HCT116 (cell line): ENCODE measurements around the gene DAGLB. TPM values are rescaled to one million over a fixed set of nuclear protein-coding genes. Genes with fewer than 3 reads are reported as not detected.

Source experiments
- ATAC-seq: fragments of 200-7000 bp; cut with Tn5 transposase; 2 replicates; pipeline ENCODE4 v1.9.1; 2020; ENCODE audit warnings: mild to moderate bottlenecking, moderate library complexity
- BruUV-seq: library from RNA; stranded (reverse); fragments of 400-500 nt; replicated peaks from 2 replicates; lab custom pipeline; 2021; lab: Mats Ljungman, UMichigan
- CTCF ChIA-PET: fragments of 300-600 bp; sonication (Branson Sonifier 250); formaldehyde crosslinking; loops from one replicate; lab custom pipeline; 2021; ENCODE audit warnings: antibody characterized with exemption; lab: Charles Lee
- POLR2A ChIA-PET: fragments of 300-600, 350-600 bp; sonication (Branson Sonifier 250); formaldehyde crosslinking; loops from one replicate; lab custom pipeline; 2021; ENCODE audit warnings: antibody characterized with exemption; lab: Charles Lee
- RAD21 ChIA-PET, 2 experiments: fragments of 300-600 bp; sonication (Branson Sonifier 250); formaldehyde crosslinking; loops; one replicate each; lab custom pipeline; 2023; ENCODE audit warnings: low total read pairs in 2 of 2; ENCODE audit not compliant: uncharacterized antibody in 2 of 2, unreplicated experiment in 2 of 2, low non-redundant PET in 1 of 2; lab: Charles Lee
- DNase-seq: peaks from one replicate; pipeline ENCODE4 v3.0.0-alpha.2; 2010; ENCODE audit warnings: low read depth, low spot score
- H2AFZ ChIP-seq: fragments of 200-600 bp; shearing (Covaris generic), sonication (generic); 2 replicates; pipeline ENCODE4 v1.6.1; 2017; ENCODE audit warnings: low read depth, mixed run types, mixed read lengths, antibody characterized with exemption, low read length; ENCODE audit not compliant: poor library complexity, severe bottlenecking
- H3K27ac ChIP-seq: 2 replicates; pipeline ENCODE4 v1.5.1; 2012; ENCODE audit warnings: low read depth, low read length
- H3K27me3 ChIP-seq: fragments of 200-600 bp; sonication (generic); 2 replicates; pipeline ENCODE4 v1.6.1; 2016; ENCODE audit warnings: mixed run types, low read length, mixed read lengths; ENCODE audit not compliant: insufficient read depth
- H3K36me3 ChIP-seq, 2 experiments: fragments of 200-500 bp in 1 of 2; fragments of 200-600 bp in 1 of 2; sonication (Bioruptor generic) in 1 of 2; sonication (generic) in 1 of 2; 2 replicates each; pipeline versions ENCODE4 v1.5.1 to v1.6.1; 2014 to 2016; ENCODE audit warnings: low read length in 2 of 2, inconsistent platforms in 1 of 2, mixed read lengths in 1 of 2, mixed run types in 1 of 2; ENCODE audit not compliant: insufficient read depth in 2 of 2, control insufficient read depth in 1 of 2
- H3K4me1 ChIP-seq, 2 experiments: fragments of 200-600 bp in 1 of 2; sonication (generic) in 1 of 2; 2 replicates each; pipeline versions ENCODE4 v1.5.1 to v1.6.1; 2012 to 2017; ENCODE audit warnings: low read length in 2 of 2, inconsistent platforms in 1 of 2, mild to moderate bottlenecking in 1 of 2, mixed read lengths in 1 of 2, mixed run types in 1 of 2, moderate library complexity in 1 of 2; ENCODE audit not compliant: insufficient read depth in 2 of 2, control insufficient read depth in 1 of 2
- H3K4me2 ChIP-seq: fragments of 200-600 bp; sonication (generic); 2 replicates; pipeline ENCODE4 v1.6.1; 2017; ENCODE audit warnings: mixed run types, low read length, mixed read lengths
- H3K4me3 ChIP-seq, 2 experiments: fragments of 200-600 bp in 1 of 2; sonication (generic) in 1 of 2; replicated peaks in 1 of 2; 2 replicates each; pipeline ENCODE4 v1.5.1; 2011 to 2016; ENCODE audit warnings: low read length in 2 of 2, control low read depth in 1 of 2, low read depth in 1 of 2, mild to moderate bottlenecking in 1 of 2, mixed read lengths in 1 of 2, mixed run types in 1 of 2
- H3K79me2 ChIP-seq: fragments of 200-600 bp; sonication (generic); 2 replicates; pipeline ENCODE4 v1.6.1; 2017; ENCODE audit warnings: mild to moderate bottlenecking, mixed run types, low read length, moderate library complexity, mixed read lengths; ENCODE audit not compliant: insufficient read depth
- H3K9ac ChIP-seq: fragments of 200-600 bp; sonication (generic); 2 replicates; pipeline ENCODE4 v1.6.1; 2016; ENCODE audit warnings: low read length, mixed read lengths
- H3K9me2 ChIP-seq: fragments of 200-600 bp; sonication (generic), shearing (Covaris generic); 2 replicates; pipeline ENCODE4 v1.6.1; 2017; ENCODE audit warnings: mixed run types, mild to moderate bottlenecking, moderate library complexity; ENCODE audit not compliant: insufficient read depth
- H3K9me3 ChIP-seq, 2 experiments: fragments of 200-500 bp in 1 of 2; fragments of 200-600 bp in 1 of 2; sonication (Bioruptor generic) in 1 of 2; sonication (generic) in 1 of 2; 2 replicates each; pipeline ENCODE4 v1.6.1; 2014 to 2017; ENCODE audit warnings: low read length in 2 of 2, mixed read lengths in 2 of 2, inconsistent platforms in 1 of 2, low read depth in 1 of 2, mild to moderate bottlenecking in 1 of 2, mixed run types in 1 of 2, moderate library complexity in 1 of 2; ENCODE audit not compliant: control insufficient read depth in 1 of 2, insufficient read depth in 1 of 2
- H4K20me1 ChIP-seq: fragments of 200-600 bp; sonication (generic), shearing (Covaris generic); 2 replicates; pipeline ENCODE4 v1.6.1; 2017; ENCODE audit warnings: mixed run types, mild to moderate bottlenecking, moderate library complexity; ENCODE audit not compliant: insufficient read depth
- CEBPB ChIP-seq: IDR thresholded peaks from 2 replicates; pipeline ENCODE4 v1.6.1; 2012; ENCODE audit warnings: low read depth
- EGR1 ChIP-seq: IDR thresholded peaks from 2 replicates; pipeline ENCODE4 v1.6.1; 2012; ENCODE audit warnings: low read depth
- EZH2 ChIP-seq: fragments of 200-600 bp; sonication (generic); IDR thresholded peaks from 2 replicates; pipeline ENCODE4 v1.6.1; 2017; ENCODE audit warnings: antibody characterized with exemption, mixed run types
- JUND ChIP-seq: IDR thresholded peaks from 2 replicates; pipeline ENCODE4 v1.6.1; 2012
- MAX ChIP-seq: IDR thresholded peaks from 2 replicates; pipeline ENCODE4 v1.6.1; 2012
- POLR2A ChIP-seq: IDR thresholded peaks from 2 replicates; pipeline ENCODE4 v1.7.0; 2011; ENCODE audit warnings: borderline replicate concordance; ENCODE audit not compliant: insufficient read depth, insufficient read length; ENCODE audit errors: extremely low read depth
- POLR2AphosphoS5 ChIP-seq: IDR thresholded peaks from 2 replicates; pipeline ENCODE4 v1.6.1; 2011; ENCODE audit warnings: mild to moderate bottlenecking, low read depth, low read length, moderate library complexity
- RAD21 ChIP-seq: IDR thresholded peaks from 2 replicates; pipeline ENCODE4 v1.6.1; 2012; ENCODE audit warnings: low read depth, mild to moderate bottlenecking
- SIN3A ChIP-seq: IDR thresholded peaks from 2 replicates; pipeline ENCODE4 v1.6.1; 2012; ENCODE audit warnings: low read depth
- SP1 ChIP-seq: IDR thresholded peaks from 2 replicates; pipeline ENCODE4 v1.6.1; 2012; ENCODE audit warnings: low read depth
- SRF ChIP-seq: IDR thresholded peaks from 2 replicates; pipeline ENCODE4 v1.6.1; 2012; ENCODE audit warnings: low read depth
- TCF7L2 ChIP-seq: IDR thresholded peaks from 2 replicates; pipeline ENCODE4 v1.7.0; 2011; ENCODE audit warnings: borderline replicate concordance, inconsistent platforms; ENCODE audit not compliant: insufficient read depth, insufficient read length; ENCODE audit errors: extremely low read depth
- YY1 ChIP-seq: IDR thresholded peaks from 2 replicates; pipeline ENCODE4 v1.6.1; 2011; ENCODE audit warnings: low read length, low read depth, moderate library complexity, mild to moderate bottlenecking; ENCODE audit not compliant: insufficient replicate concordance; ENCODE audit errors: extremely low read depth
- ZFX ChIP-seq: fragments of 450-650 bp; IDR thresholded peaks from 2 replicates; pipeline ENCODE4 v1.6.1; 2017
- ZNF274 ChIP-seq: fragments of 200-500 bp; sonication (Bioruptor generic); IDR thresholded peaks from 2 replicates; pipeline ENCODE4 v1.6.1; 2014; ENCODE audit warnings: mild to moderate bottlenecking, low read depth, low read length, inconsistent platforms
- intact Hi-C: fragments of 100-400 bp; cut with micrococcal nuclease; formaldehyde crosslinking; loops from 2 replicates; pipeline ENCODE4 v1.10.0; 2022
- total RNA-seq: library from RNA; stranded (reverse); gene quantifications from one replicate; pipeline ENCODE4 v1.2.1, GENCODE V29; 2021; ENCODE audit not compliant: unreplicated experiment
- TF ChIP-seq, protein P1 (sequence below): IDR thresholded peaks from 2 replicates; pipeline ENCODE4 v1.6.1; 2012; ENCODE audit warnings: low read depth
- TF ChIP-seq, protein P2 (sequence below): IDR thresholded peaks from 2 replicates; pipeline ENCODE4 v1.6.1; 2012
- TF ChIP-seq, protein P3 (sequence below), 3 experiments: fragments of 200-600 bp in 1 of 3; sonication (generic) in 1 of 3; IDR thresholded peaks in 2 of 3; conservative IDR thresholded peaks in 1 of 3; 2 replicates each; pipeline ENCODE4 v1.5.1; 2012 to 2017; ENCODE audit warnings: low read depth in 2 of 3, low read length in 2 of 3, antibody characterized with exemption in 1 of 3, borderline replicate concordance in 1 of 3, control low read depth in 1 of 3, mild to moderate bottlenecking in 1 of 3, mixed read lengths in 1 of 3, mixed run types in 1 of 3, moderate library complexity in 1 of 3; ENCODE audit not compliant: insufficient read depth in 1 of 3
- TF ChIP-seq, protein P4 (sequence below): IDR thresholded peaks from 2 replicates; pipeline ENCODE4 v1.6.1; 2011; ENCODE audit warnings: mild to moderate bottlenecking, low read length, moderate library complexity; ENCODE audit not compliant: insufficient replicate concordance; ENCODE audit errors: extremely low read depth

DAGLB gene
- total RNA-seq, 1 experiment from 2014 or later = 30.2 TPM

GRCh38 chr7:6432781-6433180 lies 15.0 kb downstream of the DAGLB start:
- Histone ChIP-seq H3K27me3 (no peaks in the 10 kb centered on the region), H4K20me1 (peaks cover 6% of the 10 kb centered on the region; the same call in 1 of the 2 replicates), H3K9ac (no peak overlapping the region), H3K4me3 (no peak overlapping the region), H3K4me1 (peaks cover 36 to 60% of the 10 kb centered on the region in 2 experiments), H3K79me2 (peaks cover 73% of the 10 kb centered on the region), H3K4me2 (peak overlapping the region; percentile 58), H3K9me2 (no peaks in the 10 kb centered on the region), H3K27ac (peak overlapping the region; percentile 20; the same call in 1 of the 2 replicates), H3K9me3 (no peaks in the 10 kb centered on the region), H3K36me3 (peaks cover 11 to 42% of the 10 kb centered on the region in 2 experiments), H2AFZ (no peak overlapping the region)
- CTCF ChIA-PET = no interaction called here
- BruUV-seq = no TSS peak
- TF ChIP-seq EZH2 (no peak), POLR2AphosphoS5 (no peak), SIN3A (no peak), MAX (no peak), SP1 (no peak), ZNF274 (no peak), ZFX (no peak), JUND (no peak), YY1 (no peak), EGR1 (no peak), TCF7L2 (no peak), RAD21 (no peak), CEBPB (no peak), POLR2A (no peak), SRF (no peak)
- TF ChIP-seq, protein P1, sequence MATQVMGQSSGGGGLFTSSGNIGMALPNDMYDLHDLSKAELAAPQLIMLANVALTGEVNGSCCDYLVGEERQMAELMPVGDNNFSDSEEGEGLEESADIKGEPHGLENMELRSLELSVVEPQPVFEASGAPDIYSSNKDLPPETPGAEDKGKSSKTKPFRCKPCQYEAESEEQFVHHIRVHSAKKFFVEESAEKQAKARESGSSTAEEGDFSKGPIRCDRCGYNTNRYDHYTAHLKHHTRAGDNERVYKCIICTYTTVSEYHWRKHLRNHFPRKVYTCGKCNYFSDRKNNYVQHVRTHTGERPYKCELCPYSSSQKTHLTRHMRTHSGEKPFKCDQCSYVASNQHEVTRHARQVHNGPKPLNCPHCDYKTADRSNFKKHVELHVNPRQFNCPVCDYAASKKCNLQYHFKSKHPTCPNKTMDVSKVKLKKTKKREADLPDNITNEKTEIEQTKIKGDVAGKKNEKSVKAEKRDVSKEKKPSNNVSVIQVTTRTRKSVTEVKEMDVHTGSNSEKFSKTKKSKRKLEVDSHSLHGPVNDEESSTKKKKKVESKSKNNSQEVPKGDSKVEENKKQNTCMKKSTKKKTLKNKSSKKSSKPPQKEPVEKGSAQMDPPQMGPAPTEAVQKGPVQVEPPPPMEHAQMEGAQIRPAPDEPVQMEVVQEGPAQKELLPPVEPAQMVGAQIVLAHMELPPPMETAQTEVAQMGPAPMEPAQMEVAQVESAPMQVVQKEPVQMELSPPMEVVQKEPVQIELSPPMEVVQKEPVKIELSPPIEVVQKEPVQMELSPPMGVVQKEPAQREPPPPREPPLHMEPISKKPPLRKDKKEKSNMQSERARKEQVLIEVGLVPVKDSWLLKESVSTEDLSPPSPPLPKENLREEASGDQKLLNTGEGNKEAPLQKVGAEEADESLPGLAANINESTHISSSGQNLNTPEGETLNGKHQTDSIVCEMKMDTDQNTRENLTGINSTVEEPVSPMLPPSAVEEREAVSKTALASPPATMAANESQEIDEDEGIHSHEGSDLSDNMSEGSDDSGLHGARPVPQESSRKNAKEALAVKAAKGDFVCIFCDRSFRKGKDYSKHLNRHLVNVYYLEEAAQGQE = no peak
- TF ChIP-seq, protein P2, sequence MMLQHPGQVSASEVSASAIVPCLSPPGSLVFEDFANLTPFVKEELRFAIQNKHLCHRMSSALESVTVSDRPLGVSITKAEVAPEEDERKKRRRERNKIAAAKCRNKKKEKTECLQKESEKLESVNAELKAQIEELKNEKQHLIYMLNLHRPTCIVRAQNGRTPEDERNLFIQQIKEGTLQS = no peak
- TF ChIP-seq, protein P3, sequence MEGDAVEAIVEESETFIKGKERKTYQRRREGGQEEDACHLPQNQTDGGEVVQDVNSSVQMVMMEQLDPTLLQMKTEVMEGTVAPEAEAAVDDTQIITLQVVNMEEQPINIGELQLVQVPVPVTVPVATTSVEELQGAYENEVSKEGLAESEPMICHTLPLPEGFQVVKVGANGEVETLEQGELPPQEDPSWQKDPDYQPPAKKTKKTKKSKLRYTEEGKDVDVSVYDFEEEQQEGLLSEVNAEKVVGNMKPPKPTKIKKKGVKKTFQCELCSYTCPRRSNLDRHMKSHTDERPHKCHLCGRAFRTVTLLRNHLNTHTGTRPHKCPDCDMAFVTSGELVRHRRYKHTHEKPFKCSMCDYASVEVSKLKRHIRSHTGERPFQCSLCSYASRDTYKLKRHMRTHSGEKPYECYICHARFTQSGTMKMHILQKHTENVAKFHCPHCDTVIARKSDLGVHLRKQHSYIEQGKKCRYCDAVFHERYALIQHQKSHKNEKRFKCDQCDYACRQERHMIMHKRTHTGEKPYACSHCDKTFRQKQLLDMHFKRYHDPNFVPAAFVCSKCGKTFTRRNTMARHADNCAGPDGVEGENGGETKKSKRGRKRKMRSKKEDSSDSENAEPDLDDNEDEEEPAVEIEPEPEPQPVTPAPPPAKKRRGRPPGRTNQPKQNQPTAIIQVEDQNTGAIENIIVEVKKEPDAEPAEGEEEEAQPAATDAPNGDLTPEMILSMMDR (IDR thresholded peaks at IDR 0.05 in 2 of 3, conservative IDR thresholded peaks at IDR 0.05 in 1 of 3; ENCODE audit: borderline replicate concordance in 1 of 3, insufficient read depth in 1 of 3, low read depth in 2 of 3, low read length in 2 of 3) = no peak
- TF ChIP-seq, protein P4, sequence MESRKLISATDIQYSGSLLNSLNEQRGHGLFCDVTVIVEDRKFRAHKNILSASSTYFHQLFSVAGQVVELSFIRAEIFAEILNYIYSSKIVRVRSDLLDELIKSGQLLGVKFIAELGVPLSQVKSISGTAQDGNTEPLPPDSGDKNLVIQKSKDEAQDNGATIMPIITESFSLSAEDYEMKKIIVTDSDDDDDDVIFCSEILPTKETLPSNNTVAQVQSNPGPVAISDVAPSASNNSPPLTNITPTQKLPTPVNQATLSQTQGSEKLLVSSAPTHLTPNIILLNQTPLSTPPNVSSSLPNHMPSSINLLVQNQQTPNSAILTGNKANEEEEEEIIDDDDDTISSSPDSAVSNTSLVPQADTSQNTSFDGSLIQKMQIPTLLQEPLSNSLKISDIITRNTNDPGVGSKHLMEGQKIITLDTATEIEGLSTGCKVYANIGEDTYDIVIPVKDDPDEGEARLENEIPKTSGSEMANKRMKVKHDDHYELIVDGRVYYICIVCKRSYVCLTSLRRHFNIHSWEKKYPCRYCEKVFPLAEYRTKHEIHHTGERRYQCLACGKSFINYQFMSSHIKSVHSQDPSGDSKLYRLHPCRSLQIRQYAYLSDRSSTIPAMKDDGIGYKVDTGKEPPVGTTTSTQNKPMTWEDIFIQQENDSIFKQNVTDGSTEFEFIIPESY = no peak
- intact Hi-C loops = no loop called here
- no peak for DNase-seq
- POLR2A ChIA-PET = no interaction called here
- RAD21 ChIA-PET = no interaction called here
- no peak for ATAC-seq
